Gastrocnemius medialis (tissue), 4 donors: ENCODE measurements around the gene PPOX. TPM values are rescaled to one million over a fixed set of nuclear protein-coding genes. Genes with fewer than 3 reads are reported as not detected.

ENCODE experiments used
- ATAC-seq, 2 donors: fragments of 150-250 bp; one replicate each; pipeline ENCODE4 v1.9.1; 2016
- DNase-seq, 2 donors: peaks; one replicate each; pipeline ENCODE4 v3.0.0-alpha.2; 2019
- H3K27ac ChIP-seq, 4 donors: fragments of 200-600 bp; sonication (generic); 1 replicate in 1 of 4; 2 replicates in 3 of 4; pipeline ENCODE4 v1.5.1; 2016 to 2018; ENCODE audit warnings: mild to moderate bottlenecking in 2 of 4, moderate library complexity in 1 of 4
- H3K27me3 ChIP-seq, 3 donors: fragments of 200-600 bp; sonication (generic) in 2 of 3; 1 replicate in 1 of 3; 2 replicates in 2 of 3; pipeline versions ENCODE4 v1.5.1 to v1.6.0; 2016 to 2019; ENCODE audit warnings: mild to moderate bottlenecking in 1 of 3, moderate library complexity in 1 of 3
- H3K36me3 ChIP-seq, 2 donors: fragments of 200-600 bp; sonication (generic) in 1 of 2; one replicate each; pipeline ENCODE4 v1.5.1; 2017 to 2018
- H3K4me1 ChIP-seq, 2 donors: fragments of 200-600 bp; sonication (generic) in 1 of 2; one replicate each; pipeline ENCODE4 v1.5.1; 2016 to 2017; ENCODE audit warnings: mild to moderate bottlenecking in 2 of 2
- H3K4me3 ChIP-seq, 4 donors: fragments of 200-600 bp; sonication (generic) in 3 of 4; 1 replicate in 1 of 4; 2 replicates in 3 of 4; pipeline ENCODE4 v1.5.1; 2016 to 2019; ENCODE audit warnings: mild to moderate bottlenecking in 2 of 4
- H3K9me3 ChIP-seq, 3 donors: fragments of 200-600 bp; sonication (generic) in 2 of 3; 1 replicate in 1 of 3; 2 replicates in 2 of 3; pipeline ENCODE4 v1.5.1; 2016 to 2019
- CTCF ChIP-seq, 5 experiments: fragments of 450-650 bp in 3 of 5; fragments of 200-600 bp in 2 of 5; sonication (generic) in 2 of 5; IDR thresholded peaks in 4 of 5; conservative IDR thresholded peaks in 1 of 5; 1 replicate in 4 of 5; 2 replicates in 1 of 5; pipeline ENCODE4 v1.5.1; 2016 to 2019; ENCODE audit warnings: antibody characterized with exemption in 5 of 5, mild to moderate bottlenecking in 3 of 5, moderate library complexity in 3 of 5
- POLR2A ChIP-seq, 2 donors: fragments of 450-650 bp; IDR thresholded peaks; one replicate each; pipeline ENCODE4 v1.6.1; 2017; ENCODE audit warnings: antibody characterized with exemption in 2 of 2, mild to moderate bottlenecking in 2 of 2, moderate library complexity in 2 of 2
- in situ Hi-C, 4 donors: fragments of 200-750 bp; cut with MboI; loops; one replicate each; pipeline versions ENCODE4 v1.15.0 to v1.8.0; 2017; ENCODE audit warnings: low sequenced_read_pairs in 4 of 4
- intact Hi-C: fragments of 100-400 bp; cut with DNase I; formaldehyde crosslinking; loops from one replicate; pipeline ENCODE4 v1.15.1; 2023; ENCODE audit warnings: low total_unique reads
- total RNA-seq, 4 donors: library from RNA; depleted of rRNA; stranded (reverse); fragments of >200 nt; gene quantifications; one replicate each; pipeline versions ENCODE4 v1.1.0 to v1.2.3, GENCODE V29; 2016

PPOX gene
- total RNA-seq, 4 donors from 2014 or later, result 4.0 to 14.7 (median 7.3) TPM

- Histone ChIP-seq H3K36me3 (peaks cover 0 to 33% of the 10 kb centered on the region in 2 donors), H3K4me1 (peaks cover 25 to 38% of the 10 kb centered on the region in 2 donors), H3K9me3 (no peaks in the 10 kb centered on the region), H3K27ac (peak overlapping the region in 1 of 4 donors; percentile 95), H3K27me3 (no peaks in the 10 kb centered on the region), H3K4me3 (no peak overlapping the region)
- in situ Hi-C loops, result loop anchor here in 1 of 4 donors (10.0 kb wide), 1 partner anchor 113 kb away; the partner anchor contains the start of gene USF1
- DNase-seq (no peak), ATAC-seq (no peak)
- no peak for TF ChIP-seq POLR2A (IDR thresholded peaks at IDR 0.05)
- intact Hi-C loops, result loop anchor here (2.0 to 10.0 kb wide), 2 partner anchors 111 to 813 kb away; partner anchors contain the start of genes COPA and NCSTN
Measured at GRCh38 chr1:161157867-161158266, 8.4 kb upstream of the PPOX start.

GRCh38 chr1:161158316-161159010, 7.8 kb upstream of the PPOX start:
- in situ Hi-C loops (loop anchor here in 1 of 4 donors (10.0 kb wide), 1 partner anchor 114 kb away; the partner anchor contains the start of gene USF1), intact Hi-C loops (loop anchor here (1.0 to 10.0 kb wide), 3 partner anchors 26 to 814 kb away; partner anchors contain the start of genes COPA, DEDD and NCSTN)
- no peaks in the 10 kb centered on the region for H3K27me3 ChIP-seq
- H3K4me1 ChIP-seq, result peaks cover 25 to 33% of the 10 kb centered on the region in 2 donors
- peaks cover 0 to 39% of the 10 kb centered on the region in 2 donors for H3K36me3 ChIP-seq
- H3K27ac ChIP-seq, result peak overlapping the region; percentile 90 to 95 (median 92)
- DNase-seq (no peak), ATAC-seq (no peak)
- H3K4me3 ChIP-seq, result peak overlapping the region; percentile 82 to 100 (median 95)
- no peak for TF ChIP-seq POLR2A (IDR thresholded peaks at IDR 0.05)
- TF ChIP-seq CTCF (IDR thresholded peaks at IDR 0.05 in 4 of 5, conservative IDR thresholded peaks at IDR 0.05 in 1 of 5), result no peak
- H3K9me3 ChIP-seq, result no peaks in the 10 kb centered on the region

- Histone ChIP-seq H3K27me3 (no peaks in the 10 kb centered on the region), H3K4me1 (peaks cover 25 to 31% of the 10 kb centered on the region in 2 donors), H3K27ac (peak within 1 kb of the TSS; percentile 90 to 95 (median 92)), H3K4me3 (peak within 1 kb of the TSS; percentile 82 to 100 (median 95)), H3K9me3 (no peaks in the 10 kb centered on the region), H3K36me3 (peaks cover 0 to 46% of the 10 kb centered on the region in 2 donors)
- DNase-seq, result peak; percentile 88 to 89
- in situ Hi-C loops, result loop anchor here in 1 of 4 donors (10.0 kb wide), 1 partner anchor 114 kb away; the partner anchor contains the start of gene USF1
- ATAC-seq, result peak; percentile 96 to 97
- intact Hi-C loops, result loop anchor here (1.0 to 10.0 kb wide), 3 partner anchors 27 to 814 kb away; partner anchors contain the start of genes COPA, DEDD and NCSTN
- TF ChIP-seq POLR2A (IDR thresholded peaks at IDR 0.05) (peak; percentile 47 to 54), CTCF (IDR thresholded peaks at IDR 0.05 in 4 of 5, conservative IDR thresholded peaks at IDR 0.05 in 1 of 5) (peak in 2 of 5 experiments; percentile 10 to 32)
Measured at GRCh38 chr1:161159087-161159912, 6.9 kb upstream of the PPOX start, which contains the start of gene USP21. TSS of gene USP21 (plus strand) at chr1:161159500. CDS start at chr1:161160641, 1,141 bp downstream.

DNA sequence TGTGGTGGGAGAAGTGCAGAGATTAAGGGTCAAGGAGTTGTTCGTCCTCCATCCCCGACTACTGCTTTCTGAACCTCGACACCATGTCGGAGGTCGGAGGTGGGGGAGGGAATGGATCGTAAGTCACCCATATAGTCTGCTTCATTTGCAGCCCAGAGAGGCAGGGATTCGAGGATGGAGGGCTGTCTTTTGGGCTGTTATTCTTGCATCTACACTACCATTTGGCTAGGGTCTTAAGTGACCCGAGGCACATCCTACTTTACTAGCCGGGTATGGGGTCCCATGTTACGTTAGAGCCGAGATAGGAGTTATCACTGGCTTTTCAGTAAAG, 6.3 kb upstream of the PPOX start:
- no peaks in the 10 kb centered on the region for H3K9me3 ChIP-seq
- peak overlapping the region; percentile 82 to 100 (median 95) for H3K4me3 ChIP-seq
- H3K27ac ChIP-seq, result peak overlapping the region; percentile 90 to 95 (median 92)
- TF ChIP-seq CTCF (IDR thresholded peaks at IDR 0.05 in 4 of 5, conservative IDR thresholded peaks at IDR 0.05 in 1 of 5) (no peak), POLR2A (IDR thresholded peaks at IDR 0.05) (no peak)
- H3K4me1 ChIP-seq, result peaks cover 20 to 26% of the 10 kb centered on the region in 2 donors
- in situ Hi-C loops, result loop anchor here in 1 of 4 donors (10.0 kb wide), 1 partner anchor 115 kb away; the partner anchor contains the start of gene USF1
- no peaks in the 10 kb centered on the region for H3K27me3 ChIP-seq
- intact Hi-C loops, result loop anchor here (1.0 to 10.0 kb wide), 3 partner anchors 28 to 815 kb away; partner anchors contain the start of genes COPA, DEDD and NCSTN
- DNase-seq, result no peak
- ATAC-seq, result no peak
- peaks cover 0 to 52% of the 10 kb centered on the region in 2 donors for H3K36me3 ChIP-seq
